Forelimb muscle (tissue), 1 donor: Measurements from ENCODE around the gene KIF4A. TPM values are rescaled to one million over a fixed set of nuclear protein-coding genes. Genes with fewer than 3 reads are reported as not detected.
"Not testable (repeated sequence)": the region's sequence is repeated elsewhere in the genome, so short reads cannot be mapped to it uniquely, and the experiment has no call there.

Experiments used
- DNase-seq: peaks from one replicate; pipeline ENCODE4 v3.0.0-alpha.2; 2013; ENCODE audit warnings: low read depth
- polyA plus RNA-seq: library from polyadenylated mRNA; unstranded; fragments of 120-200 nt; gene quantifications from one replicate; pipeline ENCODE4 v1.2.1, GENCODE V29; 2013; ENCODE audit not compliant: insufficient read length

The KIF4A gene
- 5.5 TPM for polyA plus RNA-seq

- peak; percentile 77 for DNase-seq
Measured at GRCh38 chrX:70289793-70290770, at the start of gene KIF4A, which contains the start of gene PDZD11. KIF4A (plus strand) TSS chrX:70290104; CDS start chrX:70290459, 355 bp downstream. PDZD11 (minus strand) TSS chrX:70289927; CDS start chrX:70289341, 586 bp downstream.

DNA sequence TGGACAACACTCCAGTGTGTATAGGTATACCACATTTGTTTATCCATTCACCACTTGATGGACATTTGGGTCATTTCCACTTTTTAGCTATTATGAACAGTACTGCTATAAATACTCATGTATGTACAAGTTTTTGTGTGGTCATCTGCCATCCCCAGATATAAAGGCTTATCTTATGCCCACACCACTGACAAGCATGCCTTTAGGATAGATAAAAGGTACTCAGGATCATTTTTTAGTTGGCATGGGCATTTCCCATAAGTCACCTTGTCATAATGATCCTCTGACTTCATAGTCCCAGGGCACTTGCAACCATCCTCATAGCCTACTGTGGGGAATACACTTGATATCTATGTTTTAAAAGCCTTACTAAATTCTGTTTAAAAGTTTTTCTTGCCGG lies 49.2 kb upstream of the KIF4A start:
- no peak for DNase-seq

DNA sequence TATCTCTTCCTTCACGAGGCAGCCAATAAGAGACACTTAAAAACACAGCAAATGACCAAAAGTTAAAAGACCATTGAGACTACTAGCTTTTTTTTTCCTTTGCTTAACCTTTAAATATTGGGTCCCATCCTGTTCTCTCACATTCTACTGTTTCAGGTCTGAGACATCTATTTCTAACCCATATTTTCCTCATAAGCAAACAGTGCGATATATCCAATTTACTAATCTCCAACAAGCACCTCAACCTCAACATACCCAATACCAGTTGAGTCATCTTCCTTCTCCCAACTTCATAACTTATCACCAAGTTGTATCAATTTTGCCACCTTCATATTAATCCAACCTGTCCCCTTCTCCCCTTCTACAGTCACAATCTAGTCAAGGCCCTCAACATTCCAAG lies 48.4 kb upstream of the KIF4A start:
- no peak for DNase-seq

- DNase-seq = not testable (repeated sequence)
Measured at GRCh38 chrX:70243601-70244000, 46.3 kb upstream of the KIF4A start.

GRCh38 chrX:70244881-70245280 lies 45.0 kb upstream of the KIF4A start:
- no peak for DNase-seq

- no peak for DNase-seq
Measured at GRCh38 chrX:70247252-70247651, 42.7 kb upstream of the KIF4A start.

- no peak for DNase-seq
Measured at GRCh38 chrX:70252491-70252890, 37.4 kb upstream of the KIF4A start.

GRCh38 chrX:70253377-70254062 lies 36.4 kb upstream of the KIF4A start:
- DNase-seq = no peak

DNA sequence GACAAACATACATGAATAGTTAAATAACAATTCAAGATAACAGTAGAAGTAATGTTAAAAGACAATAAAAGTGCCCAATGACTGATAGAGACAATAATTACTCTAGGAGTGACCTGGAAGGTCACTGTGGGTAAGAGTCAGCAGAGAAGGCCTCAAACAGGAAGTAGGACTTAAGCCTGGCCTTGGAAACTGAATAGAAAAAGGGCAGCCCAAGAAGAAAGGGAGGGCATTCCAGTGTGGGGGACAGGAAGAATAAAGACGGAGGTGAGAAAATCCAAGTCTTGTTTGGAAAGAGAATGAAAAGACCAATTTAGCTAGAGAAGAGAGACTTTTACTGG lies 35.9 kb upstream of the KIF4A start:
- DNase-seq = no peak

GRCh38 chrX:70254909-70255308 lies 35.0 kb upstream of the KIF4A start:
- no peak for DNase-seq

DNA sequence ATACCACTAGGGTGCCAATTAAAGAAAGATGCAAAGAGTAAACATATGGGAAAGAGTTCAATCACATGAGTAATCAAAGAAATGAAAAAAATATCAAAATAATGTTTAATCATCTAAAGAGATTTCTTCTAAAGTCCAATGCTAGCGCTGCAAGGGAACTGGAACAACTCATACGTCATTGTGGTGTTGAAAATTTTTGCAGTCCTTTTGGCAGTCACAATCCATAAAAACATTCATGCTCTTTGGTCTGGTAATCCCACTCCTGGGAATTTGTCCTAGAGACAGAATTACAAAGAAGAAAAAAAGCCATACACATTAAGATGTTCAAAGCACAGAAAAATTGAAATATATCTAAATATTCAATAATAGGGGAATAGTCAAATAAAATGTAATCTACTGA lies 34.5 kb upstream of the KIF4A start:
- peak; percentile 4 for DNase-seq

DNA sequence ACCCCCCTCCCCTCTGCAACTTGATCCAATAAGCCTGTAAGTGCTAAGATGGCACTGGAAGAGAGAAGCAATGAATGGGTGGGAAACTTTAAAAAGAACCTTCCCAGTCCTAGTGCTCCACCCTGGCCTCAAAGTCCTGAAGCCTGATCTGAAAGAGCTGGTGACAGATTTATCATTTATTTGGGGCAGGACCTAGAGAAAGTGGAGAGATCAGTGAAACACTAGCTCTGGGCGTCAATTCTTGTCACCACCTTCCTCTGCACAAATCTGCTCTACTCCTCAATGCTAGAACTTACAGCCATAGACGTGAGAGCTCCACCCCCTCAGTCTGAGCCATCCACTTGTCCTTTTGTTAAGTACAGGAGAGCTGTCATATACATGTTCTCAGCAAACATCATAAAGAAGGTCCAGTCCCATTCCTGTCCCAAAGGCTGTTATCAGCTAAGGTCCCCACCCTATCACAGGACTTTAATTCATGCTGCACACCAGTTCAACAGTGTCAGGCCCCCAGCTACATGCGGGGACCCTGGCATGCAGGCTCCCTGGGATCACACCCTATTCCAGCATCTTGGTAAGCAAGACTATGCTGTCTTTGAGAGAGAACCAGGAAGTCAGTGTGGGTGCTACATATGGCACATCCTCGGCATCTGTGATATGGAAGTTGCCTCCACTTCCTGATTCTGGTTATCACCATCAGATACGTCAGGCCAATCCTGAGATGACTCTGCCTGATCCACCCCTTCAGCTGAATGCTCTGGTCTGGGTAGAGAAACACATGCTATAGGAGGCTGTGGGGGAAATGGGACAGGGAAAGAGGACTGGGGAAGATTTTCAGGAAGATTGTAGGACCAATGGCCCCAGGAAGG lies 32.2 kb upstream of the KIF4A start:
- no peak for DNase-seq

- DNase-seq = no peak
Measured at GRCh38 chrX:70260104-70260503, 29.8 kb upstream of the KIF4A start, which contains the start of gene P2RY4. P2RY4 (minus strand) TSS chrX:70260204; CDS start chrX:70259624, 580 bp downstream.

DNA sequence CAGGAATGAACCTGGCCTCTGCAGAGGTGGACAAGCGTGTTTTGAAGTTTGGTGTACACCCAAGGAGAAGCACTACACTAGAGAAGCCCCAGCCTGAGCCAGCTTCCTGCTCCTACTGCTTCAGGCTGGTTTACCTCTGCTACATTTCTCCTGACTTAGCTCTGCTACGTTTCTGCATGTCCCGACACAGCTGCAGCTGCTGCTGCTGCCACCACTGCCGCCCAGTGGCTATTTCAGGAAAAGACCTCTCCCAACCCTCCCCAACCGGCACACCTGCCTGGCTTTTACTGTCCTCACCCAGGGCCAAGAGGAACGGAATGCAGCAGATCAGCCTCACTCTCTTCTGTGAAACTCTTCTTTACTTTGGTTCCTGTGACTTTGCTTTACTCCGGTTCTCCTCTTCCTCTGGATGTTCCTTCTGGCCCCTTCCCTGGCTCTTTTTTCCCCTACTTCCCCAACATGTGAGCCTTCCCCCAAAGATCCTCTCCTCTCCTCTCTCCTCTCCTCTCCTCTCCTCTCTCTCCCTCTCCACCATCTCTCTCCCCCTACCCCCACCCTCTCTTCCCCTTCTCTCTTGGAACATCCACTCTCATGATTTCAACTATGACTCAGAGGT lies 26.8 kb upstream of the KIF4A start:
- no peak for DNase-seq

- DNase-seq = no peak
Measured at GRCh38 chrX:70264784-70265183, 25.1 kb upstream of the KIF4A start.

DNA sequence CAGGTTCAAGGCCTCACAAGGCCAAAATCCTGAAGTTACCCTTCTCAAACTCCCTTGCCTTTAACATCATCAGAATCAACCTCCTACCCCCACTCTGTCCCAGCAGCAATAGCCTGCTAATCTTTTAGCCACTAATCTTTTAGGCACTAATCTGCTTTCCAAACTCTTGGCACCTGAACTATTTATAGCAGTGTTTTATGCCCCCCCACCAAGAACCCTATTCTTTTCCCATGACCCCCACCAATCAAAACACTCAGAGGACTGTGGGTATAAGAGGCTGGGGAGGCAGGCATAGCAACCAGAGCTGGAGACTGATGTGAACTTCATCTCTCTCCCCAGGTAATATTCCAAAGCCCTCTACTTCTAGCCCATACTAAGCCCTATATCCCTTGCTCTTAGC lies 21.9 kb upstream of the KIF4A start, which contains the start of gene ARR3:
TSS of gene ARR3 (plus strand) at position 301 of the 400 bp plus-strand sequence. CDS start 1,052 bp downstream, outside the sequence.
- no peak for DNase-seq

GRCh38 chrX:70274029-70274428 lies 15.9 kb upstream of the KIF4A start:
- DNase-seq = not testable (repeated sequence)

DNA sequence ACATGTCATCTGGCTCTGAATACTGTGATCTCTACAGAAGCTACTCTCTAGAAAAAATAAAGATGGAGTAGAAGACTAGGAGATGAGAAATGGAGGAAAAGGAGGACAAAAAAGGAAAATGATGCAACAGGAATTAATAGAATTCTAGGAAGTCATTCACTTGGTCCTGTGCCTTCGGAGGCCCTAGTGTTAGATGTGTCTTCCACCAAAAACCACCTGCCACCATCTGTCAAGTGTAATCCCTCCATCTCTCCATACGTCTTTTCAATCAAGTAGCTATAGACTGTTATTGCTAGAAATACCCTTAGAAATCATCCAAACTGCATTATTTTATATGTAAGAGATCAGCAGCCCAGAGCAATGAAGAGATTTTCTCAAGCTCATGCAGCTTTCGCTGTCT lies 10.8 kb upstream of the KIF4A start:
- DNase-seq = no peak

DNA sequence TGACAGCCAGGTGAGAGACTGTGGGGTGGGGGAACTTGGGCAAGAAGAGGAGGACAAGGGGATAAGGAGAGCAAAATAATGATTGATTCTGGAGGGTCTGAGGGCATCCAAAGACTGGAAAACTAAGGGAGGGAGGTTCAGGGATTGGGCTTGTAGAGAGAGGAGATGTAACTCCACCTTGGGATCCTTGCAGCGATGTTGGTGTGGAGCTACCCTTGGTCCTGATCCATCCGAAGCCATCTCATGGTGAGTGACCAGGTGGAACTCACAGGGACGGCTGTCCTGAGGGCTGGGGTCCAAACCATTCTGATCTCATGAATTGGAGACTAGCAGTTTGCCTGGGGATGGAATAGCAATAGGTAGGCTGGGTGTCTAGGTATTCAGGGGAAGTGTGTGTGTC lies 9.3 kb upstream of the KIF4A start:
- no peak for DNase-seq

GRCh38 chrX:70281951-70282350 lies 8.0 kb upstream of the KIF4A start, which contains the start of gene RAB41:
RAB41 (plus strand) TSS chrX:70282172; CDS start chrX:70282218, 46 bp downstream.
- DNase-seq = no peak
